Esophagus mucosa (tissue), 1 donor: ENCODE measurements around the gene ADRA2B. TPM values are rescaled to one million over a fixed set of nuclear protein-coding genes. Genes with fewer than 3 reads are reported as not detected.
A peak's percentile ranks its signal among the peaks of the same experiment; 100 is the strongest.

ENCODE experiments used
- ATAC-seq: fragments of 200-7000 bp; cut with Tn5 transposase; one replicate; pipeline ENCODE4 v1.9.1; 2020
- total RNA-seq: library from RNA; stranded (reverse); gene quantifications from one replicate; pipeline ENCODE4 v1.2.4, GENCODE V29; 2023
- donor health status: DM: yes; HTN: yes; CAD: no.

The ADRA2B gene
- total RNA-seq, 1 donor from 2014 or later, result not detected

GRCh38 chr2:96115631-96116423, 544 bp downstream of the ADRA2B start:
- peak; percentile 1 for ATAC-seq

- no peak for ATAC-seq
Measured at GRCh38 chr2:96114903-96115581, 1.3 kb downstream of the ADRA2B start.

DNA sequence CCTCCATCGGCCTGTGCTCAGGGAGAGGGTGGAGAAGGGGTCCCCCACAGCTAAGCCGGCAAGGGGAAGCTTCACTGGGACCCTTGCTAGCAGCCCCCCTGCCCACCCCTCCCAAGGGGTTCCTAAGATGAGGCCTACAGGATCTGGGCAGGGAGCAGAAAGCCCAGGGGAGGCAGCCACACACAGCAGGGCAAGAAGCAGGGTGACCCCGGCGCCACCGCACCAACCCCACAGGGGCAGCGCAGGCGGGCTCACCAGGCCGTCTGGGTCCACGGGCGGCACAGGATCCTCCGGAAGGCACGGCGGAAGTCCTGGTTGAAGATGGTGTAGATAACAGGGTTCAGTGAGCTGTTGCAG, 1.8 kb downstream of the ADRA2B start:
- ATAC-seq, result no peak

DNA sequence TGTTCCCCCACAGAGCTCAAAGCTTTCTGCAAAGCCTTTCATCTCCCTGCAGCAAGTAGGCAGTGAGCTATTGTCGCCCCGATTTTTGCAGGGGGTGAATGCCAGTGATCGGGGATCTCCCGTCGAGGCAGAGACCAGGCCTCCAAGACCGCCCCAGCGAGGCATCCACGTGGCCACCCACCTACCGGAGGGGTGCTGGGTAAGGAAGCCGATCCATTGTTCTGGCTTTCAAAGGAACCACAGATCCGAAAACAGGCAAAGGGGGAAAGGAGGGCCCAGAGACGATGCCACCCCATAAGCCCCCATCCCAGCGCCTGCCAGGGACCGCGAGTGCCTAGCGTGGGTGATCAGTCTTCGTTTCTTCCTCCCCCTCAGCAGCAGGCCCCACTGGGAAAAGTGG, 2.4 kb downstream of the ADRA2B start:
- ATAC-seq, result no peak

DNA sequence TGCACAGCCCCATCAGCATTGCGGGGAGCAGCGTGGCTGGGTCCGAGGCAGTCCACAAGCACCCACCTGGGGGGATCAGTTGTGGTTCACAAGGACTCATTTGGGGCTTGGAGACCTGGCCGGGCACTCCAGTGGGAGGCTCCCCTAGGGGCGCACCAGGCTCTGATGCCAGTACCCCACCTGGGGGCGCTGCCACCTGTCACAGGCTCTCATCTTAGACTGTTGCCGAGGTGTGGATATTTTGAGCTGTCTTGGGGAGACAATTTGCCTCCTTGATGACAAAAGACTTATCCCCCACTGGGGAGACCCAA, 3.0 kb downstream of the ADRA2B start:
- no peak for ATAC-seq

- no peak for ATAC-seq
Measured at GRCh38 chr2:96112501-96113366, 3.6 kb downstream of the ADRA2B start.

DNA sequence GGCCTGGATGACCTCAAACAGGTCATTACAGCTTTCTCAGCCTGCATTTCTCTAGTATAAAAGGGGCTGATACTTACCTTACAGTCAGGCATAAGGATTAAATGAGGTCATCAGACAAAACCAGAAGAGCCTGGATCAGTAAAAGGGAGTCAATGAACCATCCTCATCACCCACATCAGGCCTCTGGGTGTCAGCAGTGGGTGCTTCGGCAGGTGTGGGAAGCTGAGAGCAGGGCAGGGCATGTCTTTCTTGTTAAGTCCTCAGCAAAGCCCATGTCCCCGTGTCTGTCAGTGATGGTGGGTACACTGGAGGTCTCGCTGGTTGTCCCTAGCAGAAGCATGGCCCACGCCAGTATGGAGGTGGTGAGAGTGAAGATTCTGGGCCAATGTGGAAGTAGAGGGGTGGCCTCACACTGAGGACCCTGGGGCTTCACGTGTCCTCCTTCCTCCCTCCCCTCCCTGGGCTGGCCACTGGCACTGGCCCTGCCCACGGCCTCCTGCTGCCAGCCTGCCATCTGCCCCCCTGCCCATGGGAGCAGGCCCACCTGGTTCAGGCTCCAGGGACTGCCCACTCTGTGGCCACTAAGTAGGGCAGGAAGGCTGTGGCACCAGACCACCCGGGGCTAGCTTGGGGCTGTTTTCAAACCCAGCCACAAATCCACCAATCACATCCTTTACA, 4.4 kb downstream of the ADRA2B start:
- peak; percentile 26 for ATAC-seq

DNA sequence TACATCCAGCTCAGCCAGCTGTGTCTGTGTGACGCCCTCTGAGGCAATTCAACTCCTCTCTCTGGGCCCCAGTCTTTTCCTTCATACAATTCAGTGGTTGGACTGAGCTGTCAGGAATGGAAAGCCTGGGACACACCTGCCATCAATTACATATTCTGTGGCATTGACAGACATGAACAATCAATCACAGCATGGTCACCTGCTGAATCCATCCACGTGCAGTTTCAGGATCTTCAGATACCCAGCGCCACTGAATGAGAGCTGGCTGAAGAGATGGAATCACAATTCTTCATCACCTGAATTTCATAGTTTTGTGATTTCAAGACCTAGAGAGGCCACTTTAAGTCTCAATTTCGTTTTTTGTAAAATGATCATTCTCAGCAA, 5.1 kb downstream of the ADRA2B start:
- no peak for ATAC-seq

GRCh38 chr2:96110621-96111256, 5.6 kb downstream of the ADRA2B start:
- no peak for ATAC-seq

DNA sequence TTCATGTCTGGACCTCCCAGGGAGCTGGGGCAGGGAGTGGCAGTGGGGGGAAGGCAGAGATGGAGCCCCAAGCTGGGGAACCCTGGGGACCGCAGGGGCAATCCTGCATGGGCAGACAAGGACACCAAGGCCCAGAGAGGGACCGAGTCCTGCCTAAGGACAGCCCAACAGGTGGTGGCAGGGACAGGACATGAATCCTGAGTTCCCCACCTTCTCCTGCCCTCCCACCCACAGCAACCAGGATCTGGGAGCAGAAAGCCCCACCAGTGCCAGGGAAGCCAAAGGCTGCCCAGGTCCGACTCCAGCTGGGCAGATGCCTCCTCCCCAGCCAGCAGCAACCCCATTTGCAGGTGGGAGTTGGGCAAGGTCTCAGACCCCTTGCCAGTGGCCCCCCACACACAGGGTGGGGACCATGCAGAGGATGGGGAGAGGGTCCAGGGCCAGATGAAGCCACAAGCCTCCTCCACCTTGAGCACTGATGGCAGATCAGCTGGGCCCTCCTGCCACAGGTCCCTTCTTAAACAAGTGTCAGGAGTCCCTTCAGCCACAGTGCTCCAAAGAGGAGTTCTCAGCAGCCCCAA, 6.3 kb downstream of the ADRA2B start:
- ATAC-seq, result no peak

GRCh38 chr2:96109361-96109680, 7.0 kb downstream of the ADRA2B start:
- no peak for ATAC-seq

DNA sequence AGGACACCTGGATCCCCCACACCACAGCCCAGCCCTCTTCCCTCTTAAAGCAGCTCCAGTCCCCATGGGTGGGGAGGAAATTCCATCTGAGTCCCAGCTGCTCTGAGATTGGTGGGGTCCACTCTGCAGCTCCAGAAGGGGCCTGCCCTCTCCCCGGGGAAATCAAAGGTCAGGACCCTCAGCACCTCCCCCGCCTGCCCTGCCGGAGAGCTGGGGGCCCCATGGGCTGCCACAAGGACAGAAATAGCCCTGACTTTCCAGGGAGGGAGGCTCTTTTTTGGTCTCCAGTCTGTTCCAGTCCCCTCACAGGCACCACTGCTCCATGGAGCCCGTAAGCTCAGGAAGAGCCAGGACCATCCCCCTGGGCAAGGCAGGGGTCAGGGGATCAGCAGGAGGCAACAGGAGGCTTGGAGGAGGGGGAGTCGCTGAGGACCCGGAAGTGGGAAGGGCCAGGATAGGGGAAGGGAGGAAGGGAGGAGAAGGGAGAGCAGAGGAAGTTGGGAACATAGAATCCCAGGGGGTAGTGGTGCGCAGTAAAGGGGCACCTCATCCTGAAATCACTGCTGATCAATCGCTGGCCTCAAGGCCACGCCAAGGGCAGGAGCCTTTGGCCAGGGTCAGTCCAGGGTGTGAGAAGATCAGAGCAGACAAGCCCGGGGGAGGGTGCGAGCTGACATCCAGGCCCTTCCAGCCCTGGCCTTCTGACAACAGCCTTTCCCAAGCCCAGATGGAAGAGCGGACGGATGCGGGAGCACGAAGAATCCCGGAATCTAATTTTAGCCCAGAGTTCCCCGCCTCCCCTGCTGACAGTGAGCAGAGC, 7.6 kb downstream of the ADRA2B start:
- no peak for ATAC-seq

DNA sequence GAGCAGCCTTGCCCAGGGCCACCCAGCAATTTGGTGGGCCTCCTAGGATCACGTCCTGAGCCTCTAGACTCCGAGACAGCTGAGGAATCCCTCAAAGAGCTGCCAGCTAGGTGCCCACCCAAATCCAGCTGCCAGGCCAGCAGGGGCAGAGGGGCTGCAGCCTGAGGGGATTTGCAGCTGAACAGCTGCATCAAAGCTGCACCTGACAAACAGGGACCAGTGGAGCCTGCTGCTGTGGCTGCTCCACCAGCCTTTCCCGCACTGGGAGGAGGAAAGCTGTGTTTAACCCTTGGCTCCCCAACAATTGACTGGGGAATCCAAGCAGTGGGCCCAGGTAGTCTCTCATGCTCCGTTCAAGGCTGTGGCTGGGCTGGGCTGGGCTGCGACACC, 8.2 kb downstream of the ADRA2B start:
- ATAC-seq, result no peak

GRCh38 chr2:96107708-96108065, 8.7 kb downstream of the ADRA2B start:
- ATAC-seq, result no peak

DNA sequence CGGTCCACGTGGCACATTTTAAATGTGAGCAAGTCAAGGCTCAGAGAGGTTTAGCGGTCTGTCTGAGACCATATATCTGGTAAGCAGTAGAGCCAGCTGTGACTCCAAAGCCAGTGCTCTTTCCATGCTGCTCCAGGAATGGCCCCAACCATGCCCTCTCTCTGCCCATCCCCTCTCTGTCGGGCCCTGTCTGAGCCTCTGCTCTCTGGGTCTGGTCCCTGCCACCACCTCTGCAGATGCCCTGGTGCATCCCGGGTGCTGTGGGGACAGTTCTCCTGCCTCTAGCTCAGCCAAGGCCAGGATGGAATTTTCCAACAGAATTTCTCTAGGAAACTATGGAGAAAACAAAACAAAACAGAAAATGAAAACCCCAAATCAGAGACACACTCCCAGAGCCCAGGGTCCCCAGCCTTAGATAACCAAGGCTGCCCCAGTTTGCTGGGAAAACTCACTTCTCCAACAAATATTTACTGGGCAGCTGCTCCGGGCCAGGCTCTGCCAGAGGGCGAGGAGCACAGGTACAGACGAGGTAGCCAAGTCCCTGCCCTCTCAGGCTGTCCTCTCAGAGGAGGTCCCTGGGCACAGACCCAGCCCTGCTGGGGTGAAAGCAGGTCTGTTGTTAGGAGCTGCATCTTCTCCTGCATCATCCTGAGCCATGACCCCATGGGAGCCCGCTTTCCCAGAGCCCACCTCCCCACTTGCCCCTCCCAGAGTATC, 9.2 kb downstream of the ADRA2B start:
- ATAC-seq, result no peak

GRCh38 chr2:96105994-96106715, 10.2 kb downstream of the ADRA2B start:
- ATAC-seq, result no peak

- ATAC-seq, result no peak
Measured at GRCh38 chr2:96105152-96105915, 11.0 kb downstream of the ADRA2B start.

DNA sequence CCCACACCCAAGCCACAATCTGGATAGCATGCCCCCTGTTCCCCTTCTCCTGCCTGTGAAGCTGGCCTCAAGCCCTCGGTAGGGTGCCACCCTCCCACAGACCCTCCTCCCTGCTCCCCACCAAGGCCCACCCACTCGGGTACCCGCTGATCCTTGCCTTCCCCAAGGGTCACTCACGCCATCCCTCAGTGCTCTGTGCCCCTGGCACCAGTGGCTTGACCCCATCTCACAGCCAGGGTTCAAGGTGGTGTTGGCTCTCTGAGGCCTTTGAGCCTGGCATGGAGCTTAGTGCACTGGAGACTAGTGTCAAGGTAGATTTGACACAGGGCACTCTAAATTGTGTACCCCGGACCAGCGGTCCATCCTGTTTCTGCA, 11.9 kb downstream of the ADRA2B start:
- no peak for ATAC-seq

DNA sequence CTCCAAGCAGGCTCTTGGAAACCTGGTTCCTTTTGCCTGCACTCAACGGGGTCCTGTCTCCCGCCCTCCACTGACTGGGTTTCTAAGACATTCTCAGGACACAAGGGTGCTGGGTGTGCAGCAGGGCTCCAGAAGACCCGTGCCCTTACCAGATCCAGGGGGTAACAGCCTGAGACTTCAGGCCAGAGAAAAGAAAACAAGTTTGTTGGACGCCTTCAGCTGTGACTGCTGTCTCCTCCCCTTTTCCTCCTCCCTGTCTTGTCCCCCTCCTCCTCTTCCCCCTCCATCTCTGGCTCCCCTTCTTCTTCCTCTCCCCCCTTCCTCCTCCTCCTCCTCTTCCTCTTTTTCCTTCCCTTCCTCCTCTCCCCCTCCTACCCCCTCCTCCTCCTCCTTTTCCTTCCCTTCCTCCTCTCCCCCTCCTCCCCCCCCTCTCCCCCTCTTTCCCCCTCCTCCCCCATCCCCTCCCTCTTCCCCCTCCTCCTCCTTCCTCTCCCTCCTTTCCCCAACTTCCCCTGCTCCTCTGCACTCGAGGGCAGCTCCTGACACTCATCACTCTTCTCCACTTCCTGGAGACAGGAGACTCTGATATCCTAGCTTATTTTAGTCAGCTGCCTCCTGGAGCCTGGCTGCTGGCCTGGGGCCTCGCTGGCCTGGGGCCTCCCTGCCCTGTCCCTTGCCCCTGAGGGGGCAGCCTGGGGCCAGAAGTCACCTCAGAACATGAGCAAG, 12.4 kb downstream of the ADRA2B start:
- ATAC-seq, result no peak
